AG10803 (cell line): Measurements from ENCODE around the gene TCF7L2.

Experiments used
- DNase-seq: peaks from one replicate; pipeline ENCODE4 v3.0.0; 2010; ENCODE audit warnings: low read depth
- H3K4me3 ChIP-seq: 2 replicates; pipeline ENCODE4 v1.5.1; 2011; ENCODE audit warnings: mild to moderate bottlenecking, low read length, control low read depth
- TF ChIP-seq, protein P1 (sequence below): conservative IDR thresholded peaks from 2 replicates; pipeline ENCODE4 v1.5.1; 2011; ENCODE audit warnings: mild to moderate bottlenecking, low read length, control low read depth, inconsistent platforms

The TCF7L2 gene

DNA sequence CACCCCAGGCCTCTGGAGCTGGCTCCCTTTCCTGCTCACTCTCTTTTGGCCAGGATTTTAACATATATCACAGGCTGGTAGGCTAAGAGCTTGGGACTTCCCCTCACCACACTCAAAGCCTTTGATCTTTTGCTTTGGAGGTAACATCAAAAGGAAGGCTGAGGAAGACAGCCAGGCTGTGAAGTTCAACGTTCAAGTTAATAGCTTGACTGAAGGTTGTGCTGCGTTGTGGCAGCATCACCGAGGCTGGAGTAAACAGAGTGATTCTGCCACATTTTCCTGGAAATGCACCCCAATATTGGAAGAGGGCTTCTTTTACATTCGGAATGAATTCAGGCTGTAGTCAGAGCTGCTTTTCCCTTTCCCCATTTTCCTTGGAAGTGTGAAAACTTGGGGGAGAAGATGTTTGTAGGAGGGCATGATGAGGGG lies 57.3 kb downstream of the TCF7L2 start:
- no peak for DNase-seq
- H3K4me3 ChIP-seq: no peak overlapping the region
- TF ChIP-seq, protein P1, sequence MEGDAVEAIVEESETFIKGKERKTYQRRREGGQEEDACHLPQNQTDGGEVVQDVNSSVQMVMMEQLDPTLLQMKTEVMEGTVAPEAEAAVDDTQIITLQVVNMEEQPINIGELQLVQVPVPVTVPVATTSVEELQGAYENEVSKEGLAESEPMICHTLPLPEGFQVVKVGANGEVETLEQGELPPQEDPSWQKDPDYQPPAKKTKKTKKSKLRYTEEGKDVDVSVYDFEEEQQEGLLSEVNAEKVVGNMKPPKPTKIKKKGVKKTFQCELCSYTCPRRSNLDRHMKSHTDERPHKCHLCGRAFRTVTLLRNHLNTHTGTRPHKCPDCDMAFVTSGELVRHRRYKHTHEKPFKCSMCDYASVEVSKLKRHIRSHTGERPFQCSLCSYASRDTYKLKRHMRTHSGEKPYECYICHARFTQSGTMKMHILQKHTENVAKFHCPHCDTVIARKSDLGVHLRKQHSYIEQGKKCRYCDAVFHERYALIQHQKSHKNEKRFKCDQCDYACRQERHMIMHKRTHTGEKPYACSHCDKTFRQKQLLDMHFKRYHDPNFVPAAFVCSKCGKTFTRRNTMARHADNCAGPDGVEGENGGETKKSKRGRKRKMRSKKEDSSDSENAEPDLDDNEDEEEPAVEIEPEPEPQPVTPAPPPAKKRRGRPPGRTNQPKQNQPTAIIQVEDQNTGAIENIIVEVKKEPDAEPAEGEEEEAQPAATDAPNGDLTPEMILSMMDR: no peak

DNA sequence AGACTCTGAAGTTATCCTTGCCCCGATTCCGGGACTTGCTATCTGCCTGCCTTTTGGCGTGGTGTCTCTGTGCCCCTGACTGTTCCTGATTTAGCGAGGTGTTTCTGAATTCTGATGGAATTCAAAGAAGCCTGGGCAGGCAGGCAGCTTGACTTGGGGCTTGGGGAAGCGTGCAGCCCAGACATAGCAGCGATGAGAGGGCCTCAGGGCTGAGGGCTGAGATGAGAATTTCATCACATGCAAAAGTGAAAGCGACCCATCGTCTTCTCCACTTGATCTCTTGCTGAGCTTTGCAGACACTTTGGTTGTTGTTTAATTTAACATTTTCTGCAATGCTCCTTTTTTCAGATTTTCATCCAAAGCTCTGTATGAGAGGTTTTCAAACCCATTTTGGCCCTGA lies 57.8 kb downstream of the TCF7L2 start:
- peak; percentile 55 for DNase-seq
- TF ChIP-seq, protein P1: no peak
- no peak overlapping the region for H3K4me3 ChIP-seq

DNA sequence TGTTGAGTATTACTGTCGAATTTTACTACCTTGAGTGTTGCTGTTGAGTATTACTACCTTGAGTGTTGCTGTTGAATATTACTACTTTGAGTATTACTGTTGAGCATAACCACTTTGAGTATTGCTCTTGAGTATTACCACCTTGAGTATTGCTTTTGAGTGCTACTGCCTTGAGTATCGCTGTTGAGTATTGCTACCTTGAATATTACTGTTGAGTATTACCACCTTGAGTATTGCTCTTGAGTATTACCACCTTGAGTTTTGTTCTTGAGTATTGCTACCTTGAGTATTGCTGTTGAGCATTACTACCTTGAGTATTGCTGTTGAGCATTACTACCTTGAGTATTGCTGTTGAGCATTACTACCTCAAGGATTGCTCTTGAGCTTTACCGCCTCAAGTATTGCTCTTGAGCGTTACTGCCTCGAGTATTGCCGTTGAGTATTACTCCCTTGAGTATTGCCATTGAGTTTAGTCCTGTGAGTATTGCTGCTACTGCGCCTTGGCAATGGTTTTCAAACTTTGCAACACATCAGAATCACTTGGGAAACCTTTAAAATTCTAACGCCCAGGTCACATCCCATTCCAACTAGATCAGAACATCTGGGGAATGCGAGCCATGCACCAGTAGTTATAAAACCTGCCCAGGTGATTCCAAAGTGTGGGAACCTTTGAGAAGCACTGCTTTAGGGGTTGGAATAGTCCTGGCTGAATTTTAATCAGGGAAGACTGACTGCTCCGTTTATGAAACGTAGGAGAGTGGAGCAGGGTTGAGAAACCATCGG lies 61.7 kb downstream of the TCF7L2 start:
- no peak for DNase-seq

DNA sequence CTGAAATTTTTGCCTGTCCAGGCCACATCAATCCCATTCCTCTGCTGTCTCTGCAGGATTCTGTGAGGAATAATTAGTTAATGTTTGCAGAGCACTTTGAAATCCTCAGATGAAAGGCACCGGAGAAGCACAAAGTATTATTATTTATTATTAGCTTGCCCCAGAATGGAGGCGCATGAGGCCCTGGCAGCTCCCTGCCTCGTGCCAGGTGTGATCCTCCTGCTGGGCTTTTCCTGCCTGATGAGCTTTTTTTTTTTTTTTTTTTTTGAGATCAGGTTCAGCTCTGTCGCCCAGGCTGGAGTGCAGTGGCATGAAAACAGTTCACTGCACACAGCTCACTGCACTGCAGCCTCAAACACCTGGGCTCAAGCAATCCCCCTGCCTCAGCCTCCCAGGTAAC lies 65.2 kb downstream of the TCF7L2 start:
- TF ChIP-seq, protein P1: no peak
- DNase-seq: no peak
- no peak overlapping the region for H3K4me3 ChIP-seq

More for the DNA sequence above, 61.7 kb downstream of the TCF7L2 start:
- TF ChIP-seq, protein P1: no peak
- no peak overlapping the region for H3K4me3 ChIP-seq

DNA sequence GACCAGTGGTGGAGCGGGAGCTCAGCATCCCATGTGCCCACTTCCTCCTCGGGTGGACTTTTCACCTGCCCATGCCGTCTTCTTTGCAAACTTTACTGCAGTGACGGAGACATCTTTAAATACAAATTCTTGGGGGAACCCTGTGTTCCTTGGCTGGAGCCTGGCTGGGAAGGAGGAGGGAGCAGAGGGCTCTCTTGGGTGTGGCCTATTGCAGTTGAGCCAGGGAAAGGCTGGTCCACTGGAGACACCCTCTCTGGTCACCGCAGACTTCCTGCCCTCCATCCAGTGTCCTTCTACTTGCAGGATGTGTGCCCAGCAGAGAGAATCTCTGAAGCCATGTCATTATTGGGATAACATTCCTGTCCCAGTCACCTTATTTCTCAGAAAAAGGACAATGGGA lies 67.3 kb downstream of the TCF7L2 start:
- no peak for DNase-seq
- TF ChIP-seq, protein P1: no peak
- H3K4me3 ChIP-seq: no peak overlapping the region

DNA sequence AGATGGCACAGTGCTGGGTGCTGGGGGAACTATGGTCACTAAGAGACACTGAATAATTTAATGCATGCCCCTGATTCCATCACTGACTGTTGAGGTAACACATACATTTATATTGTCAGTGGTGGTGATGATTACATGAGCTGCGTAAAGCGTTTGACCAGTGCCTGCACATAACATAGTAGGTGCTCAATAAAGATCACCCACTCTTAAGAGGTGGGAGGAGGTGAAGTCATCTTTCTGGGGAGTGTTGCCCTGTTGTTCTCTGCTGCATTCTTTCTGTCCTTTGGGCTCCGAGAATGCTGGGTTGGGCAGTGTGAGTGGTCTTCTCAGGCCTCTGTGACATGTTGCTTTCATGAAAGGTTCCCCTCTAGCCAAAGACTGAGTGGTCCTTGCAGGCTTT lies 68.0 kb downstream of the TCF7L2 start:
- no peak for DNase-seq
- no peak overlapping the region for H3K4me3 ChIP-seq
- TF ChIP-seq, protein P1: no peak

DNA sequence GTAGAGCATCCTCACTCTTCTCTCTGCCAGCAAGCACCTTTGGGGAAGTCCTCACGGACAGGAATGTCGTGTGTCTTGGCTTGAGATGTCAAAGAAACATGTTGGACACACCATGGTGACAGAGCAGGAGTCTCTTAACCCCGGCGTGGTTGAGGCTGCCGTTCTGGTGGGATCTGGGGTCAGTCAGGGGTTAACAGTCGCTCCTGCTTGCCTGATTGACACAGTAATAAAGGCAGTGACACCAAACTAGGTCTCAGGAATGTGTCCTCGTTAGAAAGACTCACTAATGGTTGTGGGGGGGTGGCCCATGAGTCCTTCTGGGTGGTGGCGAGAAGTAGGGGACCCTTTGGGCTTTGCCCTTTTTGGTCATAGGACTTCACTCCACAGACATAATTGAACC lies 69.0 kb downstream of the TCF7L2 start:
- no peak for DNase-seq
- TF ChIP-seq, protein P1: no peak

More for the DNA sequence above, 69.0 kb downstream of the TCF7L2 start:
- no peak overlapping the region for H3K4me3 ChIP-seq
